ENCODE data around the gene KDM4C. TPM values are rescaled to one million over a fixed set of nuclear protein-coding genes. Genes with fewer than 3 reads are reported as not detected.

The KDM4C gene
- total RNA-seq, 2 donors from 2014 or later: 26.1 to 47.8 TPM

DNA sequence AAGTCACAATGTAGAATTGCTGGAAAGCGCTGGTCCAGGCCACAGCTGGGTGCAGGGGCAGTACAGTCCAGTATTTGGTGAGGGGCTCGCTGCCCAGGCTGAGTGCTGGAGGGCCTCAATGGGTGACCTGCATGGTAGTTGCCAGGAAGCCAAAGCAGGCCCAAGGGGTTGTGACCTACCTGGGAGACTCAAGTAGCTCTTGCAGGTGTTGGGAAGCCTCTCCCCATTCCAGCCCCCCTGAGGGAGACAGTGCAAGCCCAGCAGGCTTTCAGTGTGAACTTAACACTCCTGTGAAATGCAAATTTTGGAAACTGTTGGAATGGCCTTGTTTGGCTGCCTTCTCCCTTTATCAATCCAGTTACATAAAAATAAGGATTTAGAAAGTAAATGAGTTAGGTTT, 13.9 kb downstream of the KDM4C start:
- TF ChIP-seq, protein P1, sequence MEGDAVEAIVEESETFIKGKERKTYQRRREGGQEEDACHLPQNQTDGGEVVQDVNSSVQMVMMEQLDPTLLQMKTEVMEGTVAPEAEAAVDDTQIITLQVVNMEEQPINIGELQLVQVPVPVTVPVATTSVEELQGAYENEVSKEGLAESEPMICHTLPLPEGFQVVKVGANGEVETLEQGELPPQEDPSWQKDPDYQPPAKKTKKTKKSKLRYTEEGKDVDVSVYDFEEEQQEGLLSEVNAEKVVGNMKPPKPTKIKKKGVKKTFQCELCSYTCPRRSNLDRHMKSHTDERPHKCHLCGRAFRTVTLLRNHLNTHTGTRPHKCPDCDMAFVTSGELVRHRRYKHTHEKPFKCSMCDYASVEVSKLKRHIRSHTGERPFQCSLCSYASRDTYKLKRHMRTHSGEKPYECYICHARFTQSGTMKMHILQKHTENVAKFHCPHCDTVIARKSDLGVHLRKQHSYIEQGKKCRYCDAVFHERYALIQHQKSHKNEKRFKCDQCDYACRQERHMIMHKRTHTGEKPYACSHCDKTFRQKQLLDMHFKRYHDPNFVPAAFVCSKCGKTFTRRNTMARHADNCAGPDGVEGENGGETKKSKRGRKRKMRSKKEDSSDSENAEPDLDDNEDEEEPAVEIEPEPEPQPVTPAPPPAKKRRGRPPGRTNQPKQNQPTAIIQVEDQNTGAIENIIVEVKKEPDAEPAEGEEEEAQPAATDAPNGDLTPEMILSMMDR (IDR thresholded peaks at IDR 0.05): no peak
- Histone ChIP-seq H3K27ac (no peak overlapping the region), H3K4me3 (no peak overlapping the region), H3K36me3 (no peaks in the 10 kb centered on the region), H3K9me3 (no peaks in the 10 kb centered on the region), H3K27me3 (replicated peaks; ENCODE audit: insufficient read depth) (no peaks in the 10 kb centered on the region), H3K4me1 (ENCODE audit: control insufficient read depth in 1 of 2, low read depth in 2 of 2) (no peaks in the 10 kb centered on the region)
- no peak for ATAC-seq (ENCODE audit: insufficient number of reproducible peaks, low FRiP score, low read depth)
- DNase-seq (ENCODE audit: low spot score): no peak

DNA sequence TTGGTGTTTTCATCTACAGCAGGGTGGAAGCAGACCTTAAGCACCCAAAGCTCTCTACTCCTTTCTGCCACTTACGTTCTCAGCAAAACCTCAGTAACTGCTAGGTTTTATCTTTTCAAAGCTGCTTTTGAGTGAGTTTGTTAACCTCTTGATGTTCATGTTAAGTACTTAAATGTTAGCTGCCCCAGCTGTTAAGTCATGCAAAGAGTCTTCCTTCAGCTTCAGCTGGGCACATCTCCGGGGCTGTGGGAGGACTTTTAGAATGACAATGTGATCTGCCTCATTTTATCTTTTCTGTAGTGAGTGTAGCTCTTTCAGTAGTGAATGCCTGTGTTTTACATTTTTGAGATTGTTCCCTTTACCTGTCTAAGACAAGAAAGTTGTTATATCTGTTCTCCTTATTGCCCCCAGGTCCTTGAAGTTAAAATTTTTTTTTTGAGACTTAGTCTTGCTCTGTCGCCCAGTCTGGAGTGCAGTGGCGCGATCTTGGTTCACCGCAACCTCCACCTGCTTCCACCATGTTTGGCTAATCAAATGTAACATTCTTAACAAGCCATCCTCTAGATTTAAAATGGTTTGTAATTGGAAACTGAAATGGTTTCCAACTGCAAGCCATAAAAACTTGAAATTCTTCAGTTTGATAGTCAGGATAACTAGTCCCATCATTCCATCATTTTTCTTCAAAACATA, 19.6 kb downstream of the KDM4C start:
- no peaks in the 10 kb centered on the region for H3K9me3 ChIP-seq
- H3K4me3 ChIP-seq: no peak overlapping the region
- no peaks in the 10 kb centered on the region for H3K36me3 ChIP-seq
- DNase-seq (ENCODE audit: low spot score) (no peak), ATAC-seq (ENCODE audit: insufficient number of reproducible peaks, low FRiP score, low read depth) (no peak)
- TF ChIP-seq, protein P1 (IDR thresholded peaks at IDR 0.05): no peak
- no peaks in the 10 kb centered on the region for H3K27me3 ChIP-seq (replicated peaks; ENCODE audit: insufficient read depth)
- peaks cover under 1 to 10% of the 10 kb centered on the region in 2 donors for H3K4me1 ChIP-seq (ENCODE audit: control insufficient read depth in 1 of 2, low read depth in 2 of 2)
- H3K27ac ChIP-seq: no peak overlapping the region

DNA sequence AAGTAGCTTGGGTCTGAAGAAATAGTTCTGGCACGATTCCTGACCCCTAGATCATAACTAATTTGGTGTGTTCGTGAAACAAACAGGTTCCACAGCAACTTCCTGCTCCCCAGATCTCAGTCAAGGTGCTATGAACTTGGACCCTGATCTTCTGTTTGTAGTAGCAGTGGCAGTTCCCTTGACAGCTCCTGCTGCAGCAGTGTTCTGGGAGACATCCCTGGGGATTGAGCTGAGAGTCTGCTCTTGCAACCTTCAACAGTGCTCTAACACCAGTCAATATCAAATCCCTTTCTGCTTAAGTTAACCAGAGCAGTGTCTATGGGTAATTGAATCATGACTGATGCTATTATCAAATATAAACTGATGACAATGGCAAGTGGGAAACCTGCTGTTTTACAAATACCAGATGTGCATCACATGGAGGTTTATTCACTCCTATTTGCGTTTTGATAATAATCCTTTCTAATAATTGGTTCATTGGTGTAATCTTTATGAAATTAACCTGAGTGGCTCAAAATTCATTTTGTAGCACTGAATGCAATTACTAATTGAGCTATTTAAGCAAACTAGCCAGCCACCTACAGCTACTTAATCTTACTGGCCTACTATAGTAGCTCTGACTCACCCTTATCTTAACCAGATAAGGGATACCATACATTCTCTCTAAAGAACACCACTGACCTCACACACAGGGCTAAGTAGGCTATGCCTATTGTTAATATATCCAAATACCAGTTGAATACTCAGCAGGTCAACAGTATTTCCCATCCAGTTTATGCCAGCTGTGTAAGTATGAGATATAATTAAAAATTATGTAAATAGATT, 21.9 kb downstream of the KDM4C start:
- H3K4me3 ChIP-seq: no peak overlapping the region
- no peaks in the 10 kb centered on the region for H3K27me3 ChIP-seq (replicated peaks; ENCODE audit: insufficient read depth)
- peaks cover 3 to 10% of the 10 kb centered on the region in 2 donors for H3K4me1 ChIP-seq (ENCODE audit: control insufficient read depth in 1 of 2, low read depth in 2 of 2)
- H3K36me3 ChIP-seq: no peaks in the 10 kb centered on the region
- TF ChIP-seq, protein P1 (IDR thresholded peaks at IDR 0.05): no peak
- no peak for DNase-seq (ENCODE audit: low spot score)
- ATAC-seq (ENCODE audit: insufficient number of reproducible peaks, low FRiP score, low read depth): no peak
- no peak overlapping the region for H3K27ac ChIP-seq
- H3K9me3 ChIP-seq: no peaks in the 10 kb centered on the region

DNA sequence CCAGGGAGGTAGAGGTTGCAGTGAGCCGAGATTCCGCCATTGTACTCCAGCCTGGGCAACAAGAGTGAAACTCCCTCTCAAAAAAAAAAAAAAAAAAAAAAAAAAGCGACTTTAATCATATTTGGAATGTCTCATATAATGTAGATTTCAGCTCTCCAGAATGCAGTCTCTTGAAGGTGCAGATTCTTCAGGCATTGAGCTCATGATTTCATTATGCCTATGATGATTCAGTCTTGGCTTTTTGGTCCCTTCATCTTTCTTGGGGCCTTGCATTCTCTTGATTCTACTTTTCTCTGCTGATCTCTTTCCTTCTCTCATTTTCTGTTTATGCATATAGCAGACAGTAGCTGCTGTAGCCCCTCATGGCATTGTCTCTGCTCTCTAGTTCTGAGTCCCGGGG, 22.9 kb downstream of the KDM4C start:
- TF ChIP-seq, protein P1 (IDR thresholded peaks at IDR 0.05): no peak
- Histone ChIP-seq H3K9me3 (no peaks in the 10 kb centered on the region), H3K4me1 (ENCODE audit: control insufficient read depth in 1 of 2, low read depth in 2 of 2) (peaks cover 3 to 10% of the 10 kb centered on the region in 2 donors), H3K36me3 (no peaks in the 10 kb centered on the region), H3K4me3 (no peak overlapping the region), H3K27me3 (replicated peaks; ENCODE audit: insufficient read depth) (no peaks in the 10 kb centered on the region), H3K27ac (no peak overlapping the region)
- ATAC-seq (ENCODE audit: insufficient number of reproducible peaks, low FRiP score, low read depth): no peak
- no peak for DNase-seq (ENCODE audit: low spot score)

DNA sequence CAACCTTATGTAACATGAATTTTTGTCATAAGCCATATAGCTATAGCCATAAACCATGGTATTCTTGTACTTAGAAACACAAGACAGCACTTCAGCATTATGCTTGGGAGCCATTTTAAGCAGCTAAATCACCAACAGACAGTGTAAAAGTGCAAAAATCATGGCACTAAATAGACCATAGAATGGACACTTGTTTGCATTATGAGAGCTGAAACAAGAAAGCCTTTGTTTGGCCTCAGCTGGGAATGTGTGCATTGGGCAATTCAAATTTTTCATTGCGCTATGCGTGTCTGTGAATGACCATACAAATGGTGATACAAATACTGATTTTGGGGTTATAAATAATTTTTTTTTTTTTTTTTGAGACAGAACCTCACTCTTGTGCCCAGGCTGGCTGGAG, 23.7 kb downstream of the KDM4C start:
- ATAC-seq (ENCODE audit: insufficient number of reproducible peaks, low FRiP score, low read depth): no peak
- no peaks in the 10 kb centered on the region for H3K9me3 ChIP-seq

More for the DNA sequence above, 23.7 kb downstream of the KDM4C start:
- Histone ChIP-seq H3K27me3 (replicated peaks; ENCODE audit: insufficient read depth) (no peaks in the 10 kb centered on the region), H3K4me3 (no peak overlapping the region), H3K27ac (no peak overlapping the region), H3K4me1 (ENCODE audit: control insufficient read depth in 1 of 2, low read depth in 2 of 2) (peaks cover 3 to 10% of the 10 kb centered on the region in 2 donors), H3K36me3 (no peaks in the 10 kb centered on the region)
- TF ChIP-seq, protein P1 (IDR thresholded peaks at IDR 0.05): no peak
- DNase-seq (ENCODE audit: low spot score): no peak

Measured in thoracic aorta (tissue), 2 donors.